ENCODE measurements around the gene ORAI2. TPM values are rescaled to one million over a fixed set of nuclear protein-coding genes. Genes with fewer than 3 reads are reported as not detected.
"Not testable (repeated sequence)": the region's sequence is repeated elsewhere in the genome, so short reads cannot be mapped to it uniquely, and the experiment has no call there.

The ORAI2 gene
- polyA plus RNA-seq, 1 donor (not counting 4 experiments of a cell fraction or from before 2014, with no cell fraction given): 2.0 TPM

DNA sequence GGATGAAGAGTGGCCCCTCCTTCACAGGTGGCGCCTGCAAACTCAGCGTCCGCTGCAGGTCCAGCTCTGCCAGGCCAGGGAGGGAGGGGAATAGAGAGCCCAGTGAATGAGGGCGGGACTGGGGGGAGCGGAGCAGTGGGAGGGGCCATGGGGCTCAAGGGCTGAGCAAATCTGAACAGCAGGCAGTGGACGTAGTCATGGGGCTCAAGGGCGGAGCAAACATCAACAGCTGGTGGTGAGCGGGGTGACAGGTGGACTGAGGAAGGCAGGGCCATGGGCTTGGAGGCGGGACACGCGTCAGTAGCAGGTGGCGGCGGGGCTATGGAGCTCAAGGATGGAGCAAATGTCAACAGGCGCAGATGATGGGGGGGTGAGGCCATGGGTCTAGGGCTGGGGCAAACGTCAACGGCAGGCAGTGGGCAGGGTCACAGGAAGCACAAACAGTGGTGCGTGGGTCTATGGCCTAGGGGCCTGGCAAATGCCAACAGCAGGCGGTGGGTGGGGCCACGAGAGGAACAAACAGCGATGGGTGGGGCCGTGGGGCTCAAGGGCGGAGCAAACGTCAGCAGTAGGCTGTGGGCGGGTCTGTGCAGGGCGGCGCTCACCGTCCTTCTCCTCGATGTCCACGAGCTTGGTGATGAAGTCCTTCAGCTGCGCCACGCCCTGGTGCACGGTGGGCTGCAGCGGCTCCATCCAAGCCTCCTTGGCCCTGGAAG is 60.0 kb downstream of the ORAI2 start:
- H3K4me2 ChIP-seq (ENCODE audit: control insufficient read depth, extremely low read depth, insufficient read depth, low read depth, low read length); H3K79me2 ChIP-seq (ENCODE audit: control insufficient read depth, insufficient read depth, low read length); H4K20me1 ChIP-seq (ENCODE audit: control insufficient read depth, extremely low read depth, insufficient read depth, low read length); FAIRE-seq; DNase-seq (ENCODE audit: low read depth, low spot score); H3K4me1 ChIP-seq (ENCODE audit: control insufficient read depth, extremely low read depth, insufficient read depth, low read length); H2AFZ ChIP-seq (ENCODE audit: control insufficient read depth, low read length); dilution Hi-C loops (cut with MboI; ENCODE audit: extremely low pct_ligation_motif_present, low sequenced_read_pairs); H3K36me3 ChIP-seq (ENCODE audit: control insufficient read depth in 2 of 2, extremely low read depth in 1 of 2, insufficient read depth in 2 of 2, low read length in 2 of 2); H3K4me3 ChIP-seq (ENCODE audit: control insufficient read depth in 2 of 3, extremely low read depth in 1 of 3, insufficient read depth in 2 of 3, low read depth in 1 of 3, low read length in 3 of 3); H3K9me1 ChIP-seq (ENCODE audit: control insufficient read depth, extremely low read depth, insufficient read depth, low read length); H3K9ac ChIP-seq (ENCODE audit: control insufficient read depth, extremely low read depth, insufficient read depth, low read length); H3K27ac ChIP-seq (ENCODE audit: control insufficient read depth, insufficient read depth, low read length); H3K9me3 ChIP-seq (ENCODE audit: control insufficient read depth, low read depth, low read length); H3K27me3 ChIP-seq (ENCODE audit: control insufficient read depth, extremely low read depth, insufficient read depth, low read length): not testable (repeated sequence)

GRCh38 chr7:102494026-102494425 is 60.7 kb downstream of the ORAI2 start:
- H3K4me3 ChIP-seq (ENCODE audit: control insufficient read depth in 2 of 3, extremely low read depth in 1 of 3, insufficient read depth in 2 of 3, low read depth in 1 of 3, low read length in 3 of 3); FAIRE-seq; H3K79me2 ChIP-seq (ENCODE audit: control insufficient read depth, insufficient read depth, low read length): not testable (repeated sequence)

GRCh38 chr7:102494473-102495149 is 61.2 kb downstream of the ORAI2 start:
- H3K4me3 ChIP-seq (ENCODE audit: control insufficient read depth in 2 of 3, extremely low read depth in 1 of 3, insufficient read depth in 2 of 3, low read depth in 1 of 3, low read length in 3 of 3); H3K9me3 ChIP-seq (ENCODE audit: control insufficient read depth, low read depth, low read length); H2AFZ ChIP-seq (ENCODE audit: control insufficient read depth, low read length); H3K4me2 ChIP-seq (ENCODE audit: control insufficient read depth, extremely low read depth, insufficient read depth, low read depth, low read length); H3K4me1 ChIP-seq (ENCODE audit: control insufficient read depth, extremely low read depth, insufficient read depth, low read length); FAIRE-seq; H3K27ac ChIP-seq (ENCODE audit: control insufficient read depth, insufficient read depth, low read length); H3K79me2 ChIP-seq (ENCODE audit: control insufficient read depth, insufficient read depth, low read length); H3K27me3 ChIP-seq (ENCODE audit: control insufficient read depth, extremely low read depth, insufficient read depth, low read length); H4K20me1 ChIP-seq (ENCODE audit: control insufficient read depth, extremely low read depth, insufficient read depth, low read length); H3K9ac ChIP-seq (ENCODE audit: control insufficient read depth, extremely low read depth, insufficient read depth, low read length); H3K9me1 ChIP-seq (ENCODE audit: control insufficient read depth, extremely low read depth, insufficient read depth, low read length); DNase-seq (ENCODE audit: low read depth, low spot score); H3K36me3 ChIP-seq (ENCODE audit: control insufficient read depth in 2 of 2, extremely low read depth in 1 of 2, insufficient read depth in 2 of 2, low read length in 2 of 2); dilution Hi-C loops (cut with MboI; ENCODE audit: extremely low pct_ligation_motif_present, low sequenced_read_pairs): not testable (repeated sequence)

More at GRCh38 chr7:102494026-102494425, 60.7 kb downstream of the ORAI2 start:
- H3K4me2 ChIP-seq (ENCODE audit: control insufficient read depth, extremely low read depth, insufficient read depth, low read depth, low read length); H3K9me3 ChIP-seq (ENCODE audit: control insufficient read depth, low read depth, low read length); H3K4me1 ChIP-seq (ENCODE audit: control insufficient read depth, extremely low read depth, insufficient read depth, low read length); H3K9ac ChIP-seq (ENCODE audit: control insufficient read depth, extremely low read depth, insufficient read depth, low read length); H3K27ac ChIP-seq (ENCODE audit: control insufficient read depth, insufficient read depth, low read length); H4K20me1 ChIP-seq (ENCODE audit: control insufficient read depth, extremely low read depth, insufficient read depth, low read length); dilution Hi-C loops (cut with MboI; ENCODE audit: extremely low pct_ligation_motif_present, low sequenced_read_pairs); H3K27me3 ChIP-seq (ENCODE audit: control insufficient read depth, extremely low read depth, insufficient read depth, low read length); DNase-seq (ENCODE audit: low read depth, low spot score); H3K9me1 ChIP-seq (ENCODE audit: control insufficient read depth, extremely low read depth, insufficient read depth, low read length); H3K36me3 ChIP-seq (ENCODE audit: control insufficient read depth in 2 of 2, extremely low read depth in 1 of 2, insufficient read depth in 2 of 2, low read length in 2 of 2); H2AFZ ChIP-seq (ENCODE audit: control insufficient read depth, low read length): not testable (repeated sequence)

DNA sequence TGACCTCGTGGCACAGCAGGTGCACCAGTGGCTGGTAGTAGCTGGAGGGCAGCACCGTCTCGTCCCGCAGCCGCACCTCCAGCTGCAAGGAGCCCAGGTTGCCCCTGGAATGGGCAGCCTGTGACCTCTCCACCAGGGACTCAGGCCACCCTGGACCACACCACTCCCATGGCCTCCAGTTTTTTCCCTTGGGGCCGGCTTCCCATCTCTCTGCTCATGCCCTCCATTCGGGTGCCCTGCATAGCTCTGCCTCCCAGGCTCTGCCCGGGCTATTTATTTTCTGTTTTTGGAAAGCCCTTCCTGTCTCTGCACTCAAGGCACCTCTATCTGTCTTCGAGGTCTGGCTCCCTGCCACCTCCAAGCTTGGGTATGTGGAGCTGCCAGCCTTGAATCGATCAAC is 63.5 kb downstream of the ORAI2 start:
- H3K4me2 ChIP-seq (ENCODE audit: control insufficient read depth, extremely low read depth, insufficient read depth, low read depth, low read length); H3K9me3 ChIP-seq (ENCODE audit: control insufficient read depth, low read depth, low read length); H3K9me1 ChIP-seq (ENCODE audit: control insufficient read depth, extremely low read depth, insufficient read depth, low read length); H2AFZ ChIP-seq (ENCODE audit: control insufficient read depth, low read length); dilution Hi-C loops (cut with MboI; ENCODE audit: extremely low pct_ligation_motif_present, low sequenced_read_pairs); H3K27ac ChIP-seq (ENCODE audit: control insufficient read depth, insufficient read depth, low read length); H3K9ac ChIP-seq (ENCODE audit: control insufficient read depth, extremely low read depth, insufficient read depth, low read length); H3K79me2 ChIP-seq (ENCODE audit: control insufficient read depth, insufficient read depth, low read length); H3K27me3 ChIP-seq (ENCODE audit: control insufficient read depth, extremely low read depth, insufficient read depth, low read length); FAIRE-seq; H3K36me3 ChIP-seq (ENCODE audit: control insufficient read depth in 2 of 2, extremely low read depth in 1 of 2, insufficient read depth in 2 of 2, low read length in 2 of 2); H3K4me1 ChIP-seq (ENCODE audit: control insufficient read depth, extremely low read depth, insufficient read depth, low read length); H3K4me3 ChIP-seq (ENCODE audit: control insufficient read depth in 2 of 3, extremely low read depth in 1 of 3, insufficient read depth in 2 of 3, low read depth in 1 of 3, low read length in 3 of 3); H4K20me1 ChIP-seq (ENCODE audit: control insufficient read depth, extremely low read depth, insufficient read depth, low read length); DNase-seq (ENCODE audit: low read depth, low spot score): not testable (repeated sequence)

DNA sequence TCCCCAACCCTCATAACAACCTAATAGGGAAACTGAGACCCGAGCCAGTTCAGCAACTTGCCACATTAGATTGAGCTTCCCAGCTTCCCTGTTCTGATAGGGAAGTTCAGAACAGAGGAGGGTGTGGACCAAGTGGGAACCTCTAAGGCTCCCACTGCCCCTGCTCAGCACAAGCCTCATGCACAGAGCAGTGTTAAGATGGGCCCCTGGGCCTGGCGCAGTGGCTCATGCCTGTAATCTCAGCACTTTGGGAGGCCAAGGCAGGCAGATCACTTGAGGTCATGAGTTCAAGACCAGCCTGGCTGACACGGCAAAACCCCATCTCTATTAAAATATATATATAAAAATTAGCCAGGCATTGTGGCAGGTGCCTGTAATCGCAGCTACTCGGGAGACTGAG is 63.9 kb downstream of the ORAI2 start:
- H3K9ac ChIP-seq (ENCODE audit: control insufficient read depth, extremely low read depth, insufficient read depth, low read length); dilution Hi-C loops (cut with MboI; ENCODE audit: extremely low pct_ligation_motif_present, low sequenced_read_pairs); H3K27ac ChIP-seq (ENCODE audit: control insufficient read depth, insufficient read depth, low read length); H3K27me3 ChIP-seq (ENCODE audit: control insufficient read depth, extremely low read depth, insufficient read depth, low read length); H2AFZ ChIP-seq (ENCODE audit: control insufficient read depth, low read length); H4K20me1 ChIP-seq (ENCODE audit: control insufficient read depth, extremely low read depth, insufficient read depth, low read length); FAIRE-seq; H3K9me3 ChIP-seq (ENCODE audit: control insufficient read depth, low read depth, low read length); H3K4me1 ChIP-seq (ENCODE audit: control insufficient read depth, extremely low read depth, insufficient read depth, low read length); H3K4me2 ChIP-seq (ENCODE audit: control insufficient read depth, extremely low read depth, insufficient read depth, low read depth, low read length); H3K36me3 ChIP-seq (ENCODE audit: control insufficient read depth in 2 of 2, extremely low read depth in 1 of 2, insufficient read depth in 2 of 2, low read length in 2 of 2); H3K79me2 ChIP-seq (ENCODE audit: control insufficient read depth, insufficient read depth, low read length); H3K9me1 ChIP-seq (ENCODE audit: control insufficient read depth, extremely low read depth, insufficient read depth, low read length); DNase-seq (ENCODE audit: low read depth, low spot score); H3K4me3 ChIP-seq (ENCODE audit: control insufficient read depth in 2 of 3, extremely low read depth in 1 of 3, insufficient read depth in 2 of 3, low read depth in 1 of 3, low read length in 3 of 3): not testable (repeated sequence)
